Medulla oblongata (tissue), 1 donor: ENCODE measurements around the gene BAZ1B.
A peak's percentile ranks its signal among the peaks of the same experiment; 100 is the strongest.
"Not testable (repeated sequence)": the region's sequence is repeated elsewhere in the genome, so short reads cannot be mapped to it uniquely, and the experiment has no call there.

Source experiments
- DNase-seq: peaks from one replicate; pipeline ENCODE4 v3.0.0-alpha.2; 2015; ENCODE audit errors: extremely low spot score

Gene BAZ1B, protein sequence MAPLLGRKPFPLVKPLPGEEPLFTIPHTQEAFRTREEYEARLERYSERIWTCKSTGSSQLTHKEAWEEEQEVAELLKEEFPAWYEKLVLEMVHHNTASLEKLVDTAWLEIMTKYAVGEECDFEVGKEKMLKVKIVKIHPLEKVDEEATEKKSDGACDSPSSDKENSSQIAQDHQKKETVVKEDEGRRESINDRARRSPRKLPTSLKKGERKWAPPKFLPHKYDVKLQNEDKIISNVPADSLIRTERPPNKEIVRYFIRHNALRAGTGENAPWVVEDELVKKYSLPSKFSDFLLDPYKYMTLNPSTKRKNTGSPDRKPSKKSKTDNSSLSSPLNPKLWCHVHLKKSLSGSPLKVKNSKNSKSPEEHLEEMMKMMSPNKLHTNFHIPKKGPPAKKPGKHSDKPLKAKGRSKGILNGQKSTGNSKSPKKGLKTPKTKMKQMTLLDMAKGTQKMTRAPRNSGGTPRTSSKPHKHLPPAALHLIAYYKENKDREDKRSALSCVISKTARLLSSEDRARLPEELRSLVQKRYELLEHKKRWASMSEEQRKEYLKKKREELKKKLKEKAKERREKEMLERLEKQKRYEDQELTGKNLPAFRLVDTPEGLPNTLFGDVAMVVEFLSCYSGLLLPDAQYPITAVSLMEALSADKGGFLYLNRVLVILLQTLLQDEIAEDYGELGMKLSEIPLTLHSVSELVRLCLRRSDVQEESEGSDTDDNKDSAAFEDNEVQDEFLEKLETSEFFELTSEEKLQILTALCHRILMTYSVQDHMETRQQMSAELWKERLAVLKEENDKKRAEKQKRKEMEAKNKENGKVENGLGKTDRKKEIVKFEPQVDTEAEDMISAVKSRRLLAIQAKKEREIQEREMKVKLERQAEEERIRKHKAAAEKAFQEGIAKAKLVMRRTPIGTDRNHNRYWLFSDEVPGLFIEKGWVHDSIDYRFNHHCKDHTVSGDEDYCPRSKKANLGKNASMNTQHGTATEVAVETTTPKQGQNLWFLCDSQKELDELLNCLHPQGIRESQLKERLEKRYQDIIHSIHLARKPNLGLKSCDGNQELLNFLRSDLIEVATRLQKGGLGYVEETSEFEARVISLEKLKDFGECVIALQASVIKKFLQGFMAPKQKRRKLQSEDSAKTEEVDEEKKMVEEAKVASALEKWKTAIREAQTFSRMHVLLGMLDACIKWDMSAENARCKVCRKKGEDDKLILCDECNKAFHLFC (N-terminal part only)

DNA sequence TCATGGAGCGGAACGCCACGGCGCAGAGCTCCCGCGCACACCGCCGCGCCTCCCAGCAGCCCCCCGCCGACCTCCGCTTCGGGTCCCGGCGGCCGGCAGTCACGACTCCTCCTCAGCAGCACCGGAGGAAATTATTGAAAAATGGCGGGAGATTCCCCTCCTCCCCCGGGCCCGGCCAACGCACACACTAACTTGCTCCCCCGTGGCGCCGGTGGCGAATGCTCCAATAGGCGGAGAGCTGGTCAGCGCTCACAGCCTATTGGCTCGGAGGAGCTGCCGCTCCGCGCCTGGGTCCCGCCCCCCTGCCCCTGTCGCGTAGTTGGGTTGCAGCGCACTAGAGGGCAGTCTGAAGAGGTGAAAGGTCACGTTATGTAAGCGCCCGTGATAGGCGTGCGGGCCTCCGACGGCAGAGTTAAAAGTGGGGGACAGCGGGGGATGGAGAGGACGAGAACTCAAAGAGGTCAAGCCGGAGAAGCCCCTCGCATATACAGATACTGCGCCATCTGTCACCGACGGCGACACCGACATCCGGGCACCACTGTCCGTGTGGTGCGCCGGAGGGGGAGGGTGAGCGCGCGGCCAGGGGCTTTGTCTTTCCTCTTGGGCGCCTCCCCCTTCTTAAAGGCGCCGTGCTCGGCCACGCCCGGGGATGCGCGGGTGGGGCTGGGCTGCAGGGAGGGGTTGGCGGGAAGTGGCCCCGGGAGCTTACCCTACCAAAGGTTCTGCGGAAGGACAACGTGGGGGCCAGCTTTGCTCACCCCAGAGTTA lies at the start of gene BAZ1B:
Gene BAZ1B, minus strand, starts transcription at position 189 of the 768 bp plus-strand sequence. CDS start 360 bp downstream, outside the sequence.
- DNase-seq = peak; percentile 99

DNA sequence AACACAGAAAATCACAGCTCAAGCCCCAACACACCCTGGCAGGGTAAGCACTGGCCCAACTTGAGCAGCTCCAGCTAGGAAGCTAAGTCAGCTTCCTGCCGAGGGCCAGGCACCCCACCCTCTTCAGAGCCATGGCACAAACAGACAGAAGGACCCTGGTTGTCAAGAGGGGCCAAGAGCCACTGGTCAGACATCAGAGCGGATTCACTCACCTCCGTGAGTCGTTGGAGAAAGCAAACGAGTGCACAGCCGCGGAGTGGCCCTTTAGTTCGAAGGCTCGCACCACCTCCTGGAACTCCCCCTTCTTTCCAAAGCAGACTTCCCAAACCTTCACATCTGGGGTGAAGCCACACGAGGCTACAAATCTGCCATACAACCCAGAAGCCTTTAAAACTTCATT lies 48.9 kb upstream of the BAZ1B start:
- DNase-seq = no peak

DNA sequence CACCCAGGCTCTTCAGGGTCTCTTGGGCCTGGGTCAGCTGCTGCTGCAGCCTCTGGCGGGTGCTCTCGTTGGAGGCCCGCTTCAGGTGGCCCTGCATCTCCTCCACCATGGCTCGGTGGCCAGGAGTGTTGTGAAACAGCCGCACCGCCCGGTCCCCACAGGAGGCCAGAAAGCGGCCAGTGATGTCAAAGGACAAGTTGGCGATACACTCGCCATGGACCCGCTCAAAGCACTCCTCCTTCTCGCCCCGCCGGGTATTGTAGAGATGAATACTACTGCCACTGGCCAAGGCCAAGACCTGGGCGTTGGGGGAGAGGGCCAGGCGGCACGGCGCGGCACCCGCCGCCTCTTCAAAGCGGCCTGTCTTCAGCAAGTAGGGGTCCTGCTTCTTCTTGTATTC lies 48.4 kb upstream of the BAZ1B start:
- no peak for DNase-seq

DNA sequence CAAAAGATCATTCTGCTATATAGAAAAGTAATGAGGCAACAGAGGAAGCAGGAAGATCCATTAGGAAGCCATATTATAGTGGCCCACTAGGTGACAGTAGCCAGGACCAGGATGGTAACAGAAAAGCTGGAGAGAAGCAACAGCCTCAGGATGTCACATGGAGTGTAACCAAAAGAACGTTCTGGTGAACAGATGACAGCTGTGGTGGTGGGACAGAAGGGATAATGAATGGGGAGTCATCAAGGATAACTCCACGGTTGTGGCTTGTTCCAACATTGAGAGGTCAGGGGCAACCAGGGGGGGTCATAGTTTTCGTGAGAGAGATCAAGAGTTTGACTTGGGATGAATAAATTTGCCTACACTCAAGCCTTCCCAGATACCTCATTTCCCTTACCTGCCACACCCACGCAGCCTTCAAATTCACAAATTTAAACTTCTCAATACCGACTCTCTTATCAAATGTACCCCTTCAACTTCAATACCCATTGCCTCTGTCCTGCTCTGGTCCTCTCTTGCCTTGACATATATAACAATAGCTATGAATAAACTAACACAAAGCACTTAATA lies 47.0 kb upstream of the BAZ1B start:
- DNase-seq = no peak

DNA sequence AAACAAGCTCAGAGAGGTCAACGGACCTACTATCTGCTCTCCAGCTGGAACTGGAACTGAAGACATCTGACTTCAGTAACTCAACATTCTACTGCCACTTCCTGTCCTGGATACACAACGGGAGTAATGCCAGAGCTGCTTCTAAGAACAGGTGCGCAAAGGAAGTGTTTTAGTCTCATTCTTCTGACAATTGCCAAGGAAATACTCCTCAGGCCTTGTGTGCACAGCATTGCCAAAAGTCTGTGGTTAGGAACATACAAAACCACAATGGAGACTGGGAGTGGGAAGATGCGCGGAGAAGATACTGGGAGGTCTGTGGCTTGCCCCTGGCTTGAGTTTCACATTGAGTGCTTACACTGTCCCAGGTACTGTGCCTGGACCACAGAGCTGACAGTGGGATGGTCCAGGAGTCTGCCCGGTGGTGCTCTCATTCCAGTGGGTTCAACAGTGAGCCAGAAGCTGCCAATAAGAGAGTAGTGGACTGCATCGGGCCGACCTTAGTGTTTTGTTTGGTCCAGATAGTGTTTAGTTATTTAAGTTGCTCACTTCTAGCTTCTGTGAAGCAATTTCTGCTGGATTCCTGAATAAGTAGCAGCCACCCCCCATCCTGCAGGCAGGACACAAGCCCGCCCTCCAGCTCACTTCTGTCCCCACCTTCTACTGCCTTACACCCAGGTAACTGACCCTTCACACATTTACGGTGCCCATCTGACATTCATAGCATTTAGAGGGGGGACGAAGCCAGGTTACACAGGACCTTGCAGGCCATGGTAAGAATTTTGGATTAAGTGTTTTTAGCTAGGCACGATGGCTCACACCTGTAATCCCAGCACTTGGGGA lies 46.0 kb upstream of the BAZ1B start:
- no peak for DNase-seq

DNA sequence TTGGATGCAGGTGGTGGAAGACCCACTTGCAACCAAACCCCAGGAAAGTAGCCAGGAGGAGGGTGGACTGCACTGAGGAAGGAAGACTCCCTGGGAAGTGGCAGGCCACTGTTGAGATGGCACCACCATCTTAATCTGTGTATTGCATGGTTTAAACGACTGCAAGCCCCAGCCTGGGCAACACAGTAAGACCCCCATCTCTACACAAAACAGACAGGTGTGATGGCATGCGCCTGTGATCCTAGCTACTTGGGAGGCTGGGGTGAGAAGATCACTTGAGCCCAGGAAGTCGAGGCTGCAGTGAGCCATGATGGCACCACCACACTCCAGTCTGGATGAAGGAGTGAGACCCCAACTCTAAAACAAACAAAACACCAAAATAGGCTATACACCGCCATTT lies 45.0 kb upstream of the BAZ1B start:
- DNase-seq = no peak

DNA sequence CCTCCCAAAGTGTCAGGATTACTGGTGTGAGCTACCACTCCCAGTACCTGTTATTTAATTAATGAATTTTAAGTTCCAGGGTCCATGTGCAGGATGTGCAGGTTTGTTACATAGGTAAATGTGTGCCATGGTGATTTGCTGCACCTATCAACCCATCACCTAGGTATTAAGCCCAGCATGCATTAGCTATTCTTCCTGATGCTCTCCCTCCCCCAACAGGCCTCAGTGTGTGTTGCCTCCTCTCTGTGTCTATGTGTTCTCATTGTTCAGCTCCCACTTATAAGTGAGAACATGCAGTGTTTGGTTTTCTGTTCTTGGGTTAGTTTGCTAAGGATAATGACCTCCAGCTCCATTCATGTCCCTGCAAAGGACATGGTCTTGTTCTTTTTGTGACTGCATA lies 44.3 kb upstream of the BAZ1B start:
- DNase-seq = not testable (repeated sequence)

DNA sequence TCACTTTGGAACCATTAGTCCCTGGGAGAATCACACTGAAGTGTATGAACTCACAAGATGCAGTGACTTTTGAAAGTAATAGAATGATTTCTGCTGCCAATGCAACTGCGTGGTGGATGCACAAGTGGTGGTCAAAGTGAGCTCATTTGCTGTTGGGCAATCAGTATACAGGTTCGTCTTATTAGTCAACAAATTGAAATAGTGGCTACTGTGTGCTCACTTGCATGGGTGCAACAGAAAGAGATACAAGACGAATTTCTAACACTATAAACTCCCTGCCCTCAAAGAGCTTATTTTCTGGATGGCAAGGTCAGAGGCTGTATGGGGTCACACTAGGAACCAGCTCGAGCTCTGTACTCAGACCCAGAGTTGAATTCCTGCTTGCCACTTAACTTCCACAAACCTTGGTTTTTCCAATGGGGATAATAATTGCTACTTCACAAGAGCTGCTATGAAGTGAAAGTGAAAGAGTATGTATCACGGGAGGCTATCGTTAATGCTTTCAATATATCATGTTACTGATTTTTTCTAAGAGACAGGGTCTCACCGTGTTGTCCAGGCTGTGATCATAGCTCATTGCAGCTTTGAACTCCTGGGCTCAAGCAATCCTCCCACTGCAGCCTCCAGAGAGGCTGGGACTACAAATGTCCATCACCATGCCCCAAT lies 43.7 kb upstream of the BAZ1B start:
- no peak for DNase-seq

DNA sequence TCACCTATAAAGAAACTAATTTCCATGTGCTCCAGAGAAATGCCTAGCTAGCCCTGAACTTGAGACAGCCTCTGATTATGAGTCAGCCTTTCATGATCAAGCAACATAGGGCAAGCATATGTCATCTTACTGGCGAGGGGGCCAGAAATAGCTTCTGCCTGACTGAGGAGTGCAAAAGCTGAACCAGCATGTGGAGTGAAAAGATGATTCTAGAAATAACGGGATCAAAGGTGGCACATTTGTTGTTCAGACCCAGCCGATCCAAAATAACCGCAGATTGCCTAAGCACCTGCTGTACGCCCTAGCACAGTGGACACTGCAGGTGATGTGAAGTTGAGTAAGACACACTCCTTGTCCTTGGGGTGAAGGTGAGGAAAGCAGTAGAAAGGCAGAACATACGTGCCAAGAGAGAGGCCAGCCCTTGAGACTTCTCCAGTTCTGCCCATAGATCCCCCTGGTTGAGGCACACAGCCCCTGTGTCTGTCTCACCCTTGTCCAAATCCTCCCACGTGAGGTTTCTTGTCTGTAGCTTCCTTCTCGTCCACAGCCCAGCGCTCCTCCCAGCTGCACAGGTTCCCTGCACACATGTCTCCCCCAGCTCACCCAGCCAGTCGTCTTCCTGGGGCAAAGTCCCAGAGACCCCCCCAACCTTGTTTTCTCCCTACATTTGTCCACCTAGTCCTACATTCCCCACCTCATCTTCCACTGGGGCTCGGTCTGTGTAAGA lies 38.2 kb upstream of the BAZ1B start:
- no peak for DNase-seq

DNA sequence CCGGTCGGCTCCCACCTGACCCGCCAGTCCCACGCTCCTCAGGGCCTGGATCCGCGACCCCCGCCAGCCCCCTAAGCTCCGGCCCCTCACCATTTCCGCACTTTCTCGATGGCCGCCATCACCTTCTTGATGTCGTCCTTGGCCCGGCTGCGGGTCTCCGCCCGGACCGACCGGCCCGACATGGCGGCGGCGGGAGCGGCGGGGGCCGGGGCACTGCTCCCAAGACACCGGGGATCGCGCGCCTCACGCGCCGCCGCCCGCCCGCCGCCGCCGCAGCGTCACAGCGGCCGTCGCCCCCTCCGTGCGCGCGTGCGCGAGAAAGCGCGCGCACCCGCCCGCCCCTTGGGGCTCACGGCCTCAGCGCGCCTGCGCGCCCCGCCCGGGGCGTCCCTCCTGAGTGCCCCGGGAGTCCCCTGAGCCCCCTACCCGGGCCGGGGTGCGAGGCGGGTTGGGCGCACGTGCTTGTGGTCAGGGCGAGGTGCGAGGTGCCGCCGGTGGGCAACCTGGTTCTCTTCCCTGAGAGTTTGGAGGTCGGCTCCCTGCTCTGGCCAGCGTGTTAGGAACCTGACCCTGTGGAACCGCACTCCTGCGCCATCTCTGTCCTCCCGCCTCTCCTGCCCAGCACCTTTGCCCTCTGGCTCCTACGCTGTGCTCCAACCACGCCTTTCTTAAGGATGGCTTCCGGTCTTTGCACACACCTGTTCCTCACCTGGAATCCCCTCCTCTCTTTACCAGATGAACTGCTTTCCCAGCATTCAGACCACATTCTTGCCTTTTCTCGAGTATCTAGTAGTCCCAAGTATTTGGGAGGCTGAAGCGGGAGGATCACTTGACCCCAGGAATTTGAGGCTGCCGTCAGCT lies 35.5 kb upstream of the BAZ1B start, which contains the start of gene BCL7B:
Gene BCL7B, minus strand, starts transcription at position 294 of the 861 bp plus-strand sequence. Its CDS starts 112 bp downstream, at position 182.
- DNase-seq = peak; percentile 78

DNA sequence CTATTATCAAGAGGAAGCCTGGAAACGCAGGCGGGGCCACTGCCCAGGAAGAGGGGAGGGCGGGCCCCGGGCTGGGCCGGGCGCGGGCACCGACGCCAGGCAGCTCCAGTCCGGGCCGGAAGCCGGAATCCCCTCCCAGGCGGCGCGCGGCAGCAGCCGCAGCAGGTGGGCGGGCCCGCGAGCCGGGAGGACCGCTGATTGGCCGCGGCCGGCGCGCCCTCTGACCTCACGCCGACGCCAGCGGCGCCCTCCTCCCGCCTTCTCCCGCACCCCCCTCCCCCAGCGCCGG lies 35.0 kb upstream of the BAZ1B start:
- peak; percentile 96 for DNase-seq

DNA sequence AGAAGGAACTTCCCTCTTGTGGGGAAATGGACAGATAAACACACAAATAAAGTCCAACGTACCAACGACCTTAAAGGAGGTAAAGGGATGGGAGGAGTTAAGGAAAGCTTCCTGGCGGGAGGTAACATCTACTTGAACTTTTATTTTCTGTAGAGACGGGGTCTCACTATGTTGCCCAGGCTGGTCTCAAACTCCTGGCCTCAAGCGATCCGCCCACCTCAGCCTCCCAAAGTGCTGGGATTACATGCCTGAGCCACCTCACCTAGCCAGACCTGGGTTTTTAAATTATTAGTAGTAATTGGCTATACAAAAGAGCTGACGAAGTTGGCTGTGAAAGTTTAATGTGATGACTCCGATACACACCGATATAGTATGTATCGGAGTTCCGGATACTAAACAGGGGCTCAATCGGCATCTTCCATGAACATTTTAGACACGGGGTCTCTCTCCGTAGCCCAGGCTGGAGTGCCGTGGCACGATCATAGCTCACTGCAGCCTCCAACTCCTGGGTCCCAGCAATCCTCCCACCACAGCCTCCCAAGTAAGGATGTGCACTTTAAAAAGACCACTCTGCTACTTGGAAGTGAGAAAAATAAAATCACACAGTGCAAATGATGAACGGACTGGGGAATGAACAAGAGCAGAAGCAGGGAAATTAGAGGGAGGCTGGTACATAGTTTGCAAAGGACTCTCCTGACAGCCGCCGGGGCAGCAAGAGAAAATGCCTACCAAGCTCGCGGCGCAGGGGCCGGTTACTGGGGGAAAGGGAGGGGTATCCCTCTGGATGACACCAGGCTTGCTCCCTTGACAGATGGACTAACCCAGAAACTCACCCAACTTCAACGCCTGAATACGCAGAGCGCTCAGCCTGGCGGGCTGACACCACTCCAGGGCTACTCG lies 34.4 kb upstream of the BAZ1B start:
- no peak for DNase-seq

DNA sequence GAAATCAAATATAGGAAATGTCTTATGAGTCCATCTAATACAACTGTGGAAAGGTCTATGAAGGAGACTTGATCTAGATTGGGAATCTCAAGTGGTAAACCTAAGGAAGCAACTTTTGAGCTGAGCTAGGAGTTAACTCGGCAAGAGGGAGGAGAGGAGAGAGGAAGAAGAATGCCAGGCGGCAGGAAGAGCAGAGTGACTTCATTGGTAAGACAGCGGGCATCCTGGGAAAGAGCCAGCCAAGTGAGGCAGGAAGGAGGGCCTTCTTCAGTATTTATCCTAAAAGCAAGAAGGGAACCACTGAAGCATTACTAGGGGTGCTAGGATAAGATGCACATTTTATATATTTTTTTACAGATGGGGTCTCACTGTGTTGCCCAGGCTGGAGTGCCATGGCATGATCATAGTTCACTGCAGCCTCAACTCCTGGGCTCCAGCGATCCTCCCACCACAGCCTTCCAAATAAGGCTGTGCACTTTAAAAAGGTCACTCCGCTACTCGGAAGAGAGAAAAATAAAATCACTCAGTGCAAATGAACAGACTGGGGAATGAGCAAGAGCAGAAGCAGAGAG lies 33.4 kb upstream of the BAZ1B start:
- no peak for DNase-seq

DNA sequence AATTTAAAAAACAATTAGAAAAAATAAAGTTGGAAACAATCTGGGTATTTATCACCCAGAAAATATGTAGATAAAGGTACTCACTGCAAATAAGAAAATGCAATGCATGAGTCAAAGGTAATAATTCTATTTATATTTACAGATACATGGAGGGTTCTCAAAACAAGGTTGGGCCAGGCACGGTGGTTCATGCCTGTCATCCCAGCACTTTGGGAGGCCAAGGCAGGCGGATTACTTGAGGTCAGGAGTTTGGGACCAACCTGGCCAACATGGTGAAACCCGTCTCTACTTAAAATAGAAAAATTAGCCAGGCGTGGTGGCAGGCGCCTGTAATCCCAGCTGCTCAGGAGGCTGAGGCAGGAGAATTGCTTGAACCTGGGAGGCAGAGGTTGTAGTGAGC lies 28.0 kb upstream of the BAZ1B start:
- DNase-seq = not testable (repeated sequence)

DNA sequence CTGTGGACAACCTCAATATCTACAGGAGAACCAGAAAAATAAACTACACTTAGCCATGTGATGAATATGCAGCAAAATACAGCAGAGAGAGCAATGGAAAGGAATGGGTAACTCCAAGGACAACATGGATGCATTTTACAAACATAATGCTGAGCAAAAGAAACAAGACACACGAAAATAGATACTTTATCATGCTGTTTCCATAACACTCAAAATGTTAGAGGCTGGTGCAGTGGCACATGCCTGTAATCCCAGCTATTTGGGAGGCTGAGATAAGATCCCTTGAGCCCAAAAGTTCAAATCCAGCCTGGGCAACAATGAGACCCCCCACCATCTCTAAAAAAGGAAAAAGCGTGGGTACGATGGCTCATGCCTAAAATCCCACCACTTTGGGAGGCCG lies 27.1 kb upstream of the BAZ1B start:
- DNase-seq = no peak

DNA sequence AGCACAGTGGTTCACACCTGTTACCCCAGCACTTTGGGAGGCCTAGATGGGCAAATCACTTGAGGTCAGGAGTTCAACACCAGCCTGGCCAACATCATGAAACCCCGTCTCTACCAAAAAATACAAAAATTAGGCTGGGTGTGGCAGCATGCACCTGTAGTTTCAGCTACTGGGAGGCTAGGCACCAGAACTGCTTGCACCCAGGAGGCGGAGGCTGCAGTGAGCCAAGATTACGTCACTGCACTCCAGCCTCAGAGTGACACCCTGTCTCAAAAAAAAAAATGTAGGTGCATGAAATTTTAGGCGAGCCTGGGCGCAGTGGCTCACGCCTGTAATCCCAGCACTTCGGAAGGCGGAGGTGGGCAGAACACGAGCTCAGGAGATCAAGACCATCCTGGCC lies 25.7 kb upstream of the BAZ1B start:
- no peak for DNase-seq

DNA sequence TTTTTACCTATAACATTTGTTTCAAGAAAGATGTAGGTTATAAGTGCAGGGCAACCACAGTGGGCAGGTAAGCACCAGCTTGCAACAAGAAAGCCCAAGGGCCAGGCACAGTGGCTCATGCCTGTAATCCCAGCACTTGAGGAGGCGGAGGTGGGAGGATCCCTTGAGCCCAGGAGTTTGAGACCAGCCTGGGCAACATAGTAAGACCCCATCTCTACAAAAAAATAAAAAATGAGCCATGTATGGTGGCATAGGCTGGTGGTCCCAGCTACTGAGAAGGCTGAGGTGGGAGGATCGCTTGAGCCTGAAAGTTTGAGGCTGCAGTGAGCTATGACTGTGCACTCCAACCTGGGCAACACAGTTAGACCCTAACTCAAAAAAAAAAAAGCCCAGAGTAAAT lies 22.6 kb upstream of the BAZ1B start:
- no peak for DNase-seq
